ENCODE data around the gene USH1G.

Gene USH1G

GRCh38 chr17:74900208-74900607, 22.8 kb downstream of the USH1G start:
- Histone ChIP-seq H3K4me1 (ENCODE audit: control insufficient read depth, insufficient read depth, low read length, poor library complexity, severe bottlenecking) (no peaks in the 10 kb centered on the region), H3K9me3 (ENCODE audit: control insufficient read depth, low read length) (no peaks in the 10 kb centered on the region), H3K27ac (ENCODE audit: low read depth, low read length, severe bottlenecking) (no peak overlapping the region), H3K36me3 (ENCODE audit: control insufficient read depth, insufficient read depth, low read length) (no peaks in the 10 kb centered on the region), H3K4me3 (ENCODE audit: extremely low read depth, insufficient read depth, low read length, poor library complexity, severe bottlenecking) (no peak overlapping the region)
- 84 to 88% methylated on average over 5 to 7 of the region's 8 CpGs for WGBS, 2 experiments (ENCODE audit: insufficient coverage in 2 of 2)

GRCh38 chr17:74898376-74898946, 24.6 kb downstream of the USH1G start:
- Histone ChIP-seq H3K9me3 (ENCODE audit: control insufficient read depth, low read length) (no peaks in the 10 kb centered on the region), H3K4me1 (ENCODE audit: control insufficient read depth, insufficient read depth, low read length, poor library complexity, severe bottlenecking) (no peaks in the 10 kb centered on the region), H3K4me3 (ENCODE audit: extremely low read depth, insufficient read depth, low read length, poor library complexity, severe bottlenecking) (no peak overlapping the region), H3K27ac (ENCODE audit: low read depth, low read length, severe bottlenecking) (no peak overlapping the region), H3K36me3 (ENCODE audit: control insufficient read depth, insufficient read depth, low read length) (no peaks in the 10 kb centered on the region)
- 83 to 87% methylated on average over 10 to 11 of the region's 11 CpGs for WGBS, 2 experiments (ENCODE audit: insufficient coverage in 2 of 2)

GRCh38 chr17:74893936-74894671, 29.0 kb downstream of the USH1G start:
- H3K9me3 ChIP-seq (ENCODE audit: control insufficient read depth, low read length), result no peaks in the 10 kb centered on the region
- no peak overlapping the region for H3K27ac ChIP-seq (ENCODE audit: low read depth, low read length, severe bottlenecking)
- H3K36me3 ChIP-seq (ENCODE audit: control insufficient read depth, insufficient read depth, low read length), result no peaks in the 10 kb centered on the region
- no peaks in the 10 kb centered on the region for H3K4me1 ChIP-seq (ENCODE audit: control insufficient read depth, insufficient read depth, low read length, poor library complexity, severe bottlenecking)
- 32 to 37% methylated on average over 17 to 20 of the region's 22 CpGs for WGBS, 2 experiments (ENCODE audit: insufficient coverage in 2 of 2)
- peak overlapping the region; percentile 31 for H3K4me3 ChIP-seq (ENCODE audit: extremely low read depth, insufficient read depth, low read length, poor library complexity, severe bottlenecking)

- Histone ChIP-seq H3K4me3 (ENCODE audit: extremely low read depth, insufficient read depth, low read length, poor library complexity, severe bottlenecking) (peak within 1 kb of the TSS; percentile 31), H3K27ac (ENCODE audit: low read depth, low read length, severe bottlenecking) (no peak within 1 kb of the TSS), H3K4me1 (ENCODE audit: control insufficient read depth, insufficient read depth, low read length, poor library complexity, severe bottlenecking) (no peaks in the 10 kb centered on the region), H3K36me3 (ENCODE audit: control insufficient read depth, insufficient read depth, low read length) (no peaks in the 10 kb centered on the region), H3K9me3 (ENCODE audit: control insufficient read depth, low read length) (no peaks in the 10 kb centered on the region)
- 8 to 11% methylated on average over 59 to 73 of the region's 86 CpGs for WGBS, 2 experiments (ENCODE audit: insufficient coverage in 2 of 2)
Observed at GRCh38 chr17:74892974-74893911, 29.8 kb downstream of the USH1G start, which contains the start of gene FADS6. FADS6 (minus strand) TSS chr17:74893633; CDS start chr17:74893595, 38 bp downstream.

- 86 to 91% methylated on average over 16 to 17 of the region's 20 CpGs for WGBS, 2 experiments (ENCODE audit: insufficient coverage in 2 of 2)
- Histone ChIP-seq H3K4me3 (ENCODE audit: extremely low read depth, insufficient read depth, low read length, poor library complexity, severe bottlenecking) (no peak overlapping the region), H3K9me3 (ENCODE audit: control insufficient read depth, low read length) (no peaks in the 10 kb centered on the region), H3K36me3 (ENCODE audit: control insufficient read depth, insufficient read depth, low read length) (no peaks in the 10 kb centered on the region), H3K27ac (ENCODE audit: low read depth, low read length, severe bottlenecking) (no peak overlapping the region), H3K4me1 (ENCODE audit: control insufficient read depth, insufficient read depth, low read length, poor library complexity, severe bottlenecking) (no peaks in the 10 kb centered on the region)
Observed at GRCh38 chr17:74892013-74892841, 30.8 kb downstream of the USH1G start.

- no peaks in the 10 kb centered on the region for H3K9me3 ChIP-seq (ENCODE audit: control insufficient read depth, low read length)
- H3K36me3 ChIP-seq (ENCODE audit: control insufficient read depth, insufficient read depth, low read length), result no peaks in the 10 kb centered on the region
- WGBS, 2 experiments (ENCODE audit: insufficient coverage in 2 of 2), result 92 to 97% methylated on average over 6 to 7 of the region's 7 CpGs
- H3K4me3 ChIP-seq (ENCODE audit: extremely low read depth, insufficient read depth, low read length, poor library complexity, severe bottlenecking), result no peak overlapping the region
- no peaks in the 10 kb centered on the region for H3K4me1 ChIP-seq (ENCODE audit: control insufficient read depth, insufficient read depth, low read length, poor library complexity, severe bottlenecking)
- no peak overlapping the region for H3K27ac ChIP-seq (ENCODE audit: low read depth, low read length, severe bottlenecking)
Observed at GRCh38 chr17:74890554-74890953, 32.5 kb downstream of the USH1G start.

- Histone ChIP-seq H3K27ac (ENCODE audit: low read depth, low read length, severe bottlenecking) (no peak overlapping the region), H3K4me1 (ENCODE audit: control insufficient read depth, insufficient read depth, low read length, poor library complexity, severe bottlenecking) (no peaks in the 10 kb centered on the region), H3K9me3 (ENCODE audit: control insufficient read depth, low read length) (no peaks in the 10 kb centered on the region), H3K36me3 (ENCODE audit: control insufficient read depth, insufficient read depth, low read length) (no peaks in the 10 kb centered on the region), H3K4me3 (ENCODE audit: extremely low read depth, insufficient read depth, low read length, poor library complexity, severe bottlenecking) (no peak overlapping the region)
- WGBS, 2 experiments (ENCODE audit: insufficient coverage in 2 of 2), result 74 to 84% methylated on average over 8 to 9 of the region's 13 CpGs
Observed at GRCh38 chr17:74888469-74888868, 34.6 kb downstream of the USH1G start.

- 87% methylated on average over 11 to 15 of the region's 15 CpGs for WGBS, 2 experiments (ENCODE audit: insufficient coverage in 2 of 2)
- H3K4me3 ChIP-seq (ENCODE audit: extremely low read depth, insufficient read depth, low read length, poor library complexity, severe bottlenecking), result no peak overlapping the region
- no peaks in the 10 kb centered on the region for H3K4me1 ChIP-seq (ENCODE audit: control insufficient read depth, insufficient read depth, low read length, poor library complexity, severe bottlenecking)
- no peaks in the 10 kb centered on the region for H3K9me3 ChIP-seq (ENCODE audit: control insufficient read depth, low read length)
- H3K36me3 ChIP-seq (ENCODE audit: control insufficient read depth, insufficient read depth, low read length), result no peaks in the 10 kb centered on the region
- H3K27ac ChIP-seq (ENCODE audit: low read depth, low read length, severe bottlenecking), result no peak overlapping the region
Observed at GRCh38 chr17:74883241-74883745, 39.8 kb downstream of the USH1G start.

GRCh38 chr17:74882517-74883240, 40.4 kb downstream of the USH1G start:
- no peak overlapping the region for H3K27ac ChIP-seq (ENCODE audit: low read depth, low read length, severe bottlenecking)
- no peaks in the 10 kb centered on the region for H3K36me3 ChIP-seq (ENCODE audit: control insufficient read depth, insufficient read depth, low read length)
- no peaks in the 10 kb centered on the region for H3K9me3 ChIP-seq (ENCODE audit: control insufficient read depth, low read length)
- no peaks in the 10 kb centered on the region for H3K4me1 ChIP-seq (ENCODE audit: control insufficient read depth, insufficient read depth, low read length, poor library complexity, severe bottlenecking)
- WGBS, 2 experiments (ENCODE audit: insufficient coverage in 2 of 2), result 81 to 86% methylated on average over 20 of the region's 20 CpGs
- H3K4me3 ChIP-seq (ENCODE audit: extremely low read depth, insufficient read depth, low read length, poor library complexity, severe bottlenecking), result no peak overlapping the region
